ENCODE measurements around the gene GGNBP2. TPM values are rescaled to one million over a fixed set of nuclear protein-coding genes. Genes with fewer than 3 reads are reported as not detected.

GGNBP2 gene
- total RNA-seq, 2 donors from 2014 or later: 36.3 to 43.8 TPM

- DNase-seq: no peak
- H3K27me3 ChIP-seq: no peaks in the 10 kb centered on the region
- no peaks in the 10 kb centered on the region for H3K36me3 ChIP-seq (replicated peaks in 1 of 2; ENCODE audit: insufficient read depth in 1 of 2, low read depth in 2 of 2)
- no peak overlapping the region for H3K4me3 ChIP-seq
- ATAC-seq: no peak
- H3K9me3 ChIP-seq: no peaks in the 10 kb centered on the region
- no peak for TF ChIP-seq POLR2A (IDR thresholded peaks at IDR 0.05)
- TF ChIP-seq CTCF (IDR thresholded peaks at IDR 0.05): no peak
- H3K27ac ChIP-seq: no peak overlapping the region
- intact Hi-C loops (cut with DNase I): no loop called here
- no peaks in the 10 kb centered on the region for H3K4me1 ChIP-seq
- WGBS, 2 donors: 84 to 86% methylated on average over 9 of the region's 9 CpGs
Measured at GRCh38 chr17:36611345-36612072, 66.8 kb downstream of the GGNBP2 start.

- WGBS, 2 donors: 72 to 75% methylated on average over 2 to 3 of the region's 3 CpGs
- intact Hi-C loops (cut with DNase I): no loop called here
Measured at GRCh38 chr17:36612323-36612722, 67.6 kb downstream of the GGNBP2 start.

GRCh38 chr17:36613155-36613554, 68.4 kb downstream of the GGNBP2 start:
- no peak overlapping the region for H3K27ac ChIP-seq
- ATAC-seq (no peak), DNase-seq (peak in 1 of 4 donors; percentile 24)
- H3K4me1 ChIP-seq: no peaks in the 10 kb centered on the region
- H3K36me3 ChIP-seq (replicated peaks in 1 of 2; ENCODE audit: insufficient read depth in 1 of 2, low read depth in 2 of 2): no peaks in the 10 kb centered on the region
- intact Hi-C loops (cut with DNase I): no loop called here
- no peaks in the 10 kb centered on the region for H3K27me3 ChIP-seq
- 47 to 56% methylated on average over 4 of the region's 4 CpGs for WGBS, 2 donors
- H3K4me3 ChIP-seq: no peak overlapping the region
- TF ChIP-seq POLR2A (IDR thresholded peaks at IDR 0.05) (no peak), CTCF (IDR thresholded peaks at IDR 0.05) (no peak)
- H3K9me3 ChIP-seq: no peaks in the 10 kb centered on the region

More at GRCh38 chr17:36612323-36612722, 67.6 kb downstream of the GGNBP2 start:
- Histone ChIP-seq H3K27ac (no peak overlapping the region), H3K9me3 (no peaks in the 10 kb centered on the region), H3K36me3 (replicated peaks in 1 of 2; ENCODE audit: insufficient read depth in 1 of 2, low read depth in 2 of 2) (no peaks in the 10 kb centered on the region), H3K27me3 (no peaks in the 10 kb centered on the region), H3K4me3 (no peak overlapping the region), H3K4me1 (no peaks in the 10 kb centered on the region)
- ATAC-seq: no peak
- no peak for DNase-seq
- TF ChIP-seq CTCF (IDR thresholded peaks at IDR 0.05) (no peak), POLR2A (IDR thresholded peaks at IDR 0.05) (no peak)

- no peak for ATAC-seq
- intact Hi-C loops (cut with DNase I): no loop called here
- no peak overlapping the region for H3K4me3 ChIP-seq
Measured at GRCh38 chr17:36614081-36614480, 69.4 kb downstream of the GGNBP2 start.

More at GRCh38 chr17:36614081-36614480, 69.4 kb downstream of the GGNBP2 start:
- Histone ChIP-seq H3K27me3 (no peaks in the 10 kb centered on the region), H3K9me3 (no peaks in the 10 kb centered on the region), H3K4me1 (no peaks in the 10 kb centered on the region), H3K36me3 (replicated peaks in 1 of 2; ENCODE audit: insufficient read depth in 1 of 2, low read depth in 2 of 2) (no peaks in the 10 kb centered on the region), H3K27ac (no peak overlapping the region)
- no peak for DNase-seq
- 52 to 63% methylated on average over 7 of the region's 7 CpGs for WGBS, 2 donors
- TF ChIP-seq CTCF (IDR thresholded peaks at IDR 0.05): no peak

Measured in body of pancreas (tissue), 4 donors.